HG03439 (cell line): Measurements from ENCODE around the gene SRSF1.
"Not testable (repeated sequence)": the region's sequence is repeated elsewhere in the genome, so short reads cannot be mapped to it uniquely, and the experiment has no call there.

ENCODE experiments used
- ATAC-seq: cut with Tn5 transposase; IDR thresholded peaks from one replicate; pipeline ENCODE4 v1.9.1; 2021; ENCODE audit warnings: mild to moderate bottlenecking, moderate library complexity; ENCODE audit not compliant: unreplicated experiment

The SRSF1 gene

GRCh38 chr17:58006924-58007780, at the start of gene SRSF1:
SRSF1 (minus strand) TSS chr17:58007246; CDS start chr17:58007137, 109 bp downstream.
- peak; percentile 92 for ATAC-seq

GRCh38 chr17:58056476-58056875, 49.4 kb upstream of the SRSF1 start:
- no peak for ATAC-seq

GRCh38 chr17:58054641-58055040, 47.6 kb upstream of the SRSF1 start:
- no peak for ATAC-seq

GRCh38 chr17:58052945-58053715, 46.1 kb upstream of the SRSF1 start:
- no peak for ATAC-seq

GRCh38 chr17:58052407-58052806, 45.4 kb upstream of the SRSF1 start:
- ATAC-seq, result no peak

DNA sequence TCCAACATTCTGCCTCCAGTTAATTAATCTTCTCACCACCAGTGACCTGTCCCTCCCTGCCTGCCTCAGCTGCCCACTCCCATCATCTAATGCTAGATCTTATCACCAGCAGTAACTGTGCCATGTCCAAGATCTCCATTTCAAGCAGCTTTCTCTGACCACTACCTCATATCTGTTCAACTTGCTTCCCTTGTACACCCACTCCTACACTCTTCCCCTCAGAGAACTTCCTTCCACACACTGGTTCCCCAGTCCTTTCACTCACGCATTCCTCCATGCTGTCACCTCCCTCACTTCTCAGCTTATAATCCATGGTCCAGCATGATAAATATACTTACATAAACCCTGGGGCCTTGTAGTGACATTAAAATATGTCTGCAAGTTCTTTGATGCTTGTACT, 44.4 kb upstream of the SRSF1 start:
- ATAC-seq, result no peak

GRCh38 chr17:58050966-58051365, 43.9 kb upstream of the SRSF1 start:
- no peak for ATAC-seq

GRCh38 chr17:58049533-58049932, 42.5 kb upstream of the SRSF1 start:
- ATAC-seq, result no peak

- ATAC-seq, result no peak
These were observed 40.5 kb upstream of the SRSF1 start for GRCh38 chr17:58047376-58048150.

DNA sequence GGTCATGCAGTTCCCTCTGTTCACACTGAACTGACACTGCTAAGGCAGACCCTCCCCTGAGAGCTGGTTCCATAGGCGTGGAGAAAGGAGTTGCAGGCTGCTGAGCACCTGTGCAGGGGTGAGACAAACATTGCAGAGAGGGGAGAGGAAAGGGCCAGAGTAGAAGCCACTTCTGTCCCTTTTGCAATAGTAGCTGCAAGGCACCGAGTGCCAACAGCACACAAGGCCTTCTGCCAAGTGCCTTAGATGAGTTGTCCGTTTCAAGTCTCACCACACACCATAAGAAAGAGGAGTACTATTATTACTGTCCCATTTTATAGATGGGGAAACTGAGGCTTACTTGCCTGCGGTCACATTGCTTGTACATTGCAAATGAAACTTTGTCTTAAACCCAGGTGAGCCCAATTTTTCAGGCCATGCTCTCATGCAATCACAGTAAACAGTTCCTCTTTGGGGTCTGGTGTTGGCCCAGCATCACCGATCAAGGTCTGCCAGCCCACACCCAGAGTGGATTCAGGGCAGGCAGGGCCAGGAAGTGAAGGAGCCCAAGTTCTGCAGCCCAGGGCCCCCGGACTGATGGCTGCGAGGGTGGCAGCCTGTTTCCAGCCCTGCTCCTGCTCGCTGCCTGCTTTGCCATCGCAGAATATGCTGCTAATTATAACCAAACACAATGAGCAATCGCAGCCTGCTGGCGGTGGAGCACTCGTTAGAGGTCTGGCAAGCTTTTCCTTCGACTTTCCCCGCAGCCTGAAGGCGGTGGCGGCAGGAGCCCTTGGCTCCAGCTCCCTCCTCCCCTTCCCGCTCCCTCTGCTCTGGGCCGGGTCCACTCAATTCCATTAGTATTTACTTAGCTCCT, 39.4 kb upstream of the SRSF1 start:
- no peak for ATAC-seq

DNA sequence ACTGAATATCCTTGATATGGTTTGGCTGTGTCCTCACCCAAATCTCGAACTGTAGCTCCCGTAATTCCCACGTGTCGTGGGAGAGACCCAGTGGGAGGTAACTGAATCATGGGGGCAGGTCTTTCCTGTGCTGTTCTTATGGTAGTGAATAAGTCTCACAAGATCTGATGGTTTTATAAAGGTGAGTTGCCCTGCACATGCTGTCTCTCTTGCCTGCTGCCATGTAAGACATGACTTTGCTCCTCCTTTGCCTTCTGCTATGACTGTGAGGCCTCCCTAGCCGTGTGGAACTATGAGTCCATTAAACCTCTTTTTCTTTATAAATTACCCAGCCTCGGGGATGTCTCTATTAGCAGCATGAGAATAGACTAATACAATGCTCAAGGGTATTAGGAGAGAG, 37.2 kb upstream of the SRSF1 start:
- not testable (repeated sequence) for ATAC-seq

GRCh38 chr17:58043221-58044181, 36.5 kb upstream of the SRSF1 start:
- ATAC-seq, result no peak

DNA sequence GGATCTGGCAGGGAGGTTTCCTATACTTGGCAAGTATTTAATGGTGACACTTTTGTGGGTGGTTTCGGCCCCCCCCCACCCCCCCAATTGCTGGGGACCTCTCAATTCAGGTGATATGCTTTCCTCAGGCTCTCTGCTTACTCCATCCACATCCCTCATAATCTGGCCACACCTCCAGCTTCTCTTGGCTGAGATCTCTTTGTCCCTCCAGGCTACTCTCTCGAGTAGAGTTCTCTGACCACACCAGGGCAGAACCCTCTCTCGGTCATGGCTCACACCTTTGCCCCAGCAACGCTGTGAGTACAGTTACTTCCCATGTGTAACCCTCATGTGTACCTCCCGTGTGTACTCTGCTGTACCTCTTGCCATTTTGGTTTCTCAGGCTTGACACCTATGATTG, 34.1 kb upstream of the SRSF1 start:
- no peak for ATAC-seq

DNA sequence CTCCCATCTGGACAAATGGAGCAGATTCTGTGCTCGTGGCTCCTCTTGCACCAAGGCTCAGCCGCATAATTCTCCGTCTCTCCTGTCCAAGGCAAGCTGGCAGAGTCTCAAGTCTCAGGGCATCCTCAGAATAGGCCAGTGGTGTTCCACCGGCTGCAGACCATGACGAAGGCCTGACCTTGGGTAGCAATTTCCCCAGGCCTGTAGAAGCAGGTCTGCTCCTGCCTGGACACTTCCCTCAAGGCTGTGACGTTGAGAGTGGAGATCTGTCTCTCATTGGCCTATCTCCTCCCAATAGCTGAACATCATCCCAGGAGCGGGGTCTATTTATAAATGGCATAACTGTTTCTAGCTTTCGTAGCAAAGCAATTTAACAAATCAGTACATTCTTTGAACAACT, 33.3 kb upstream of the SRSF1 start:
- no peak for ATAC-seq

GRCh38 chr17:58039975-58040374, 32.9 kb upstream of the SRSF1 start:
- no peak for ATAC-seq

GRCh38 chr17:58032691-58033415, 25.8 kb upstream of the SRSF1 start:
- ATAC-seq, result no peak

DNA sequence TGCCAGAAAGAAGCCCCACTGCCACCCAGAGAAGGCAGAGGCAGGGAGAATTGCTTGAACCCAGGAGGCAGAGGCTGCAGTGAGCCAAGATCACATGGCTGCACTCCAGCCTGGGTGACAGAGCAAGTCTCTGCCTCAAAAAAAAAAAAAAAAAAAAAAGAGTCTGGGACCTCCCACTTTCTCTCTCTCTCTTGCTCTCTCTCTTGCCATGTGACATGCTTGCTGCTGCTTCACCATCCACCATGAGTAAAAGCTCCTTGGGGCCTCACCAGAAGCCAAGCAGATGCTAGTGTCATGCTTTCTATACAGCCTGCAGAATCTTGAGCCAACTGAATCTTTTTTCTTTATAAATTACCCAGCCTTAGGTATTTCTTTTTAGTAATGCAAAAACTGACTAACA, 21.5 kb upstream of the SRSF1 start:
- no peak for ATAC-seq

GRCh38 chr17:58020401-58020800, 13.4 kb upstream of the SRSF1 start:
- ATAC-seq, result no peak

DNA sequence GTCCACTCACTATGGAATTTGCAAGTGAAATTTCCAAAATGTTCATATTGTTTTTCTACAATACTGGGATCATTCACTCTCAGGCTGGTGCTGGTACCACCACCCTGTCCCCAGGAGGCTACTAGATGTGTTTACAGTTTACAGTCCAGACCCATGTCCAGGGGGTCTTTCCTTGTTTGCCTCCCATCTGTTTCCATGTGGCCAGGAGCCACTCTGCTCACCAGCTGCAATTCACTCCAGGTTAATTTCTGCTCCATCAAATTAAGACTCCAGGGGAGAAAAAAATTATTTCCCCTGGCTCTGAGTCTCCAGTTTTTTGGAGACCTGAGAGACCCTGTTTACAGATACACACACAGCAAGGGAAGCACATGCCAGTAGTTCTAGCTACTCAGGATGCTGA, 12.5 kb upstream of the SRSF1 start:
- no peak for ATAC-seq
